DND-41 (cell line): ENCODE results near the gene IGSF23.

Source experiments
- ATAC-seq: fragments of 200-7000 bp; cut with Tn5 transposase; 3 replicates; pipeline ENCODE4 v1.9.1; 2021; ENCODE audit warnings: low read depth; ENCODE audit not compliant: insufficient read depth
- DNase-seq: peaks from one replicate; pipeline ENCODE4 v3.0.0-alpha.2; 2020
- H2AFZ ChIP-seq: 2 replicates; pipeline ENCODE4 v1.6.0; 2012; ENCODE audit warnings: low read depth, low read length
- H3K27ac ChIP-seq: 2 replicates; pipeline ENCODE4 v1.5.1; 2012; ENCODE audit warnings: low read length, inconsistent platforms
- H3K27me3 ChIP-seq: fragments of 200-600 bp; sonication (generic); 2 replicates; pipeline ENCODE4 v1.6.0; 2012; ENCODE audit warnings: low read length, mild to moderate bottlenecking, inconsistent platforms; ENCODE audit not compliant: insufficient read depth, poor library complexity
- H3K36me3 ChIP-seq: 2 replicates; pipeline ENCODE4 v1.5.1; 2012; ENCODE audit warnings: low read length, inconsistent platforms; ENCODE audit not compliant: insufficient read depth
- H3K4me1 ChIP-seq: 2 replicates; pipeline ENCODE4 v1.5.1; 2012; ENCODE audit warnings: mild to moderate bottlenecking, low read length; ENCODE audit not compliant: insufficient read depth
- H3K4me2 ChIP-seq: 2 replicates; pipeline ENCODE4 v1.6.0; 2012; ENCODE audit warnings: mild to moderate bottlenecking, moderate library complexity, low read length, inconsistent platforms; ENCODE audit not compliant: insufficient read depth
- H3K4me3 ChIP-seq, 2 experiments: fragments of 200-600 bp in 1 of 2; shearing (Covaris generic) in 1 of 2; 2 replicates each; pipeline ENCODE4 v1.5.1; 2012 to 2016; ENCODE audit warnings: inconsistent platforms in 2 of 2, low read length in 2 of 2, mild to moderate bottlenecking in 2 of 2, low read depth in 1 of 2, moderate library complexity in 1 of 2
- H3K79me2 ChIP-seq: 2 replicates; pipeline ENCODE4 v1.6.0; 2012; ENCODE audit warnings: low read length, inconsistent platforms; ENCODE audit not compliant: insufficient read depth
- H3K9ac ChIP-seq: 2 replicates; pipeline ENCODE4 v1.6.0; 2012; ENCODE audit warnings: low read depth, mild to moderate bottlenecking, inconsistent platforms, low read length, moderate library complexity
- H3K9me3 ChIP-seq: 2 replicates; pipeline ENCODE4 v1.5.1; 2012; ENCODE audit warnings: low read length, moderate library complexity, mild to moderate bottlenecking, inconsistent platforms; ENCODE audit not compliant: insufficient read depth, severe bottlenecking
- H4K20me1 ChIP-seq: 2 replicates; pipeline ENCODE4 v1.6.0; 2012; ENCODE audit warnings: low read length; ENCODE audit not compliant: insufficient read depth
- EZH2 ChIP-seq: IDR thresholded peaks from 3 replicates; pipeline ENCODE4 v1.6.1; 2012; ENCODE audit warnings: borderline replicate concordance, low read depth, mild to moderate bottlenecking, moderate library complexity, low read length, inconsistent platforms; ENCODE audit not compliant: severe bottlenecking
- TF ChIP-seq, protein P1 (sequence below): IDR thresholded peaks from 2 replicates; pipeline ENCODE4 v1.5.1; 2012; ENCODE audit warnings: borderline replicate concordance, low read length, moderate library complexity, mild to moderate bottlenecking; ENCODE audit not compliant: poor library complexity, severe bottlenecking; ENCODE audit errors: extremely low read depth

Gene IGSF23

GRCh38 chr19:44685877-44686276 is 72.5 kb downstream of the IGSF23 start:
- H3K9me3 ChIP-seq: no peaks in the 10 kb centered on the region
- no peak overlapping the region for H3K9ac ChIP-seq
- H3K4me2 ChIP-seq: no peak overlapping the region
- H2AFZ ChIP-seq: no peak overlapping the region
- no peaks in the 10 kb centered on the region for H3K79me2 ChIP-seq
- no peak overlapping the region for H3K4me3 ChIP-seq
- no peaks in the 10 kb centered on the region for H3K36me3 ChIP-seq
- no peak for TF ChIP-seq EZH2
- TF ChIP-seq, protein P1, sequence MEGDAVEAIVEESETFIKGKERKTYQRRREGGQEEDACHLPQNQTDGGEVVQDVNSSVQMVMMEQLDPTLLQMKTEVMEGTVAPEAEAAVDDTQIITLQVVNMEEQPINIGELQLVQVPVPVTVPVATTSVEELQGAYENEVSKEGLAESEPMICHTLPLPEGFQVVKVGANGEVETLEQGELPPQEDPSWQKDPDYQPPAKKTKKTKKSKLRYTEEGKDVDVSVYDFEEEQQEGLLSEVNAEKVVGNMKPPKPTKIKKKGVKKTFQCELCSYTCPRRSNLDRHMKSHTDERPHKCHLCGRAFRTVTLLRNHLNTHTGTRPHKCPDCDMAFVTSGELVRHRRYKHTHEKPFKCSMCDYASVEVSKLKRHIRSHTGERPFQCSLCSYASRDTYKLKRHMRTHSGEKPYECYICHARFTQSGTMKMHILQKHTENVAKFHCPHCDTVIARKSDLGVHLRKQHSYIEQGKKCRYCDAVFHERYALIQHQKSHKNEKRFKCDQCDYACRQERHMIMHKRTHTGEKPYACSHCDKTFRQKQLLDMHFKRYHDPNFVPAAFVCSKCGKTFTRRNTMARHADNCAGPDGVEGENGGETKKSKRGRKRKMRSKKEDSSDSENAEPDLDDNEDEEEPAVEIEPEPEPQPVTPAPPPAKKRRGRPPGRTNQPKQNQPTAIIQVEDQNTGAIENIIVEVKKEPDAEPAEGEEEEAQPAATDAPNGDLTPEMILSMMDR: no peak
- no peaks in the 10 kb centered on the region for H3K4me1 ChIP-seq
- no peaks in the 10 kb centered on the region for H3K27me3 ChIP-seq
- DNase-seq (no peak), ATAC-seq (no peak)
- no peaks in the 10 kb centered on the region for H4K20me1 ChIP-seq
- no peak overlapping the region for H3K27ac ChIP-seq
